ENCODE measurements around the gene CNKSR1.

Gene CNKSR1

DNA sequence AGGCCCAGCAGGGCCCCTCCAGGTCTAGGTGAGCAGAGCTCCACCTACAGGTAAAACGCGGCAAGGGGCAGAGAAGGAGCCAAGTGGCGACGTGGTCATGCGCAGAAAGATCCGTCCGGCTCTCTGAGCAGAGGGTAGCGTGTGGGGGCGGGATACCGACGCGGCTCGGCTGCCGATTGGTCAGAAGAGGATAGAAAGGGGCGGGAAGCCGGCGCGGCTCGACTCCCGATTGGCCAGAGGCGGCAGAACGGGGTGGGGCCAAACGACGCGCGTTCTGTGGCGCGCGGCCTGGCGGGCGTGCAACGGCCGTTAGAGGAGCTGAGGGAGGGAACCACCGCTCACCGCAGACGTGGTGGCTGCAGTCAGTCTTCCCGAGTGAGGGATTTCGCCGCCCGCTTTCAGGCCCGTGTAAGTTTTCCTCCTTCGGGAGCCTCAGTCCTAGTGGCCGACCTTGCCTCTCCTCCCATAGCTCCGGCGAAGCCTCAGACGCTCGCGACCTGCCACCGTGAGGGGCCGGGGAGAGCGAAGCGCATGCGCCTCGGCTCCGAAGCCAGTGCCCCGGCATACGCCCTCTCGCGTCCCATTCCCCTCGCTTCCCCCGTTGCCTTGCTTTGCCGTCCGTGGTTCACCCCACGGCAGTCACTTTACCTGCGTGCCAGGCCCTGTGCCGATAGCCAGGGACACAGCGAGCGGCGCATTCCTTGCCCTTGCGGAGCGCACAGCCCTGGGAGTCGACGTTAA lies 56.8 kb downstream of the CNKSR1 start, which contains the start of gene CEP85:
TSS of gene CEP85 (plus strand) at position 298 of the 741 bp plus-strand sequence. CDS start 5,584 bp downstream, outside the sequence.
- H3K4me3 ChIP-seq (ENCODE audit: low read depth, low read length), result peak within 1 kb of the TSS; percentile 71
- peak; percentile 90 for TF ChIP-seq CTCF (IDR thresholded peaks at IDR 0.05; ENCODE audit: borderline replicate concordance, insufficient read depth, low read depth, low read length)

- TF ChIP-seq CTCF (IDR thresholded peaks at IDR 0.05; ENCODE audit: borderline replicate concordance, insufficient read depth, low read depth, low read length), result 0 out of 2 replicates have a peak, but pooled peaks have one; percentile 7
- H3K4me3 ChIP-seq (ENCODE audit: low read depth, low read length), result peak overlapping the region; percentile 71
These were observed 57.5 kb downstream of the CNKSR1 start for GRCh38 chr1:26234644-26235370.

- TF ChIP-seq CTCF (IDR thresholded peaks at IDR 0.05; ENCODE audit: borderline replicate concordance, insufficient read depth, low read depth, low read length), result no peak
These were observed 60.1 kb downstream of the CNKSR1 start for GRCh38 chr1:26237230-26237966.

More at GRCh38 chr1:26237230-26237966, 60.1 kb downstream of the CNKSR1 start:
- no peak overlapping the region for H3K4me3 ChIP-seq (ENCODE audit: low read depth, low read length)

Data from GM12875 (cell line).